WTC11 (cell line): ENCODE measurements around the gene ZNF574.

ENCODE experiments used
- ESRRA ChIP-seq: sonication (generic); formaldehyde crosslinking; IDR thresholded peaks from 2 replicates; pipeline ENCODE4 v1.8.1; 2022; ENCODE audit warnings: mild to moderate bottlenecking, missing genetic modification reagents, borderline replicate concordance
- KAT7 ChIP-seq: sonication (generic); formaldehyde crosslinking; IDR thresholded peaks from 2 replicates; pipeline ENCODE4 v1.8.1; 2023; ENCODE audit warnings: missing genetic modification reagents, mild to moderate bottlenecking, borderline replicate concordance
- TF ChIP-seq, protein P1 (sequence below): fragments of 200-600 bp; IDR thresholded peaks from 2 replicates; pipeline ENCODE4 v1.8.0; 2022; ENCODE audit warnings: antibody characterized with exemption
- TF ChIP-seq, protein P2 (sequence below): sonication (generic); formaldehyde crosslinking; IDR thresholded peaks from 2 replicates; pipeline ENCODE4 v1.8.0; 2022; ENCODE audit warnings: mild to moderate bottlenecking, missing genetic modification reagents

DNA sequence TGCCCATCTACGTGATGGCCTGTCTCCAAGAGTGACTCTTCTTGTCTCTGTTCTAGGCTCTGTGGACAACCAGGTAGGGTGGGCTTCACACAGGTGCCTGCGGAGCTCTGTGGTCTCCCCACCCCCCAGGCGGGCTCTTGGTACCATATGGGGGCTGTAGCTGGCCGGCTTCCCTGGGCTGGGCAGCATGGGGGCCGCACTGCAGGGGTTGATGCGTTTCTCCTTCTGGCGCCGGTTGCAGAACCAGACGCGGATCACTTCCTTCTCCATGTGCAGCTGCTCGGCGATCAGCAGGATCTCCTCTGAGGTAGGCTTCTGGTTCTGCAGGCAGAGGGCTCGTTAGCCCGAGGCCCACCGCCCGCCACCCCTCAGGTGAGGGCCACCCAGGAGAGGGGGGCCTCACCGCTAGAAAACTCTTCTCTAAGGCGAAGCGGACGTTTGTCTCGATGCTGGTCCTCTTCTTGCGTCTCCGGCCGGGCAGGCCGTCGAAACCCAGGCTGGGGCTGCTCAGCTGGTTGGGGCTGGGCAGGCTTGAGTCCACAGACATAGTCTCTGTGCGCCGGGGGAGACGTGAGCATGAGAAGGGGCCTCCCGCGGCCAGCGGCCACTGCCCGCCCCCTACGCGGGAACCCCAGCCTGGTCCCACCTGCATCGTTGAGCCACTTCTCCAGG, 19.3 kb downstream of the ZNF574 start:
- TF ChIP-seq, protein P1, sequence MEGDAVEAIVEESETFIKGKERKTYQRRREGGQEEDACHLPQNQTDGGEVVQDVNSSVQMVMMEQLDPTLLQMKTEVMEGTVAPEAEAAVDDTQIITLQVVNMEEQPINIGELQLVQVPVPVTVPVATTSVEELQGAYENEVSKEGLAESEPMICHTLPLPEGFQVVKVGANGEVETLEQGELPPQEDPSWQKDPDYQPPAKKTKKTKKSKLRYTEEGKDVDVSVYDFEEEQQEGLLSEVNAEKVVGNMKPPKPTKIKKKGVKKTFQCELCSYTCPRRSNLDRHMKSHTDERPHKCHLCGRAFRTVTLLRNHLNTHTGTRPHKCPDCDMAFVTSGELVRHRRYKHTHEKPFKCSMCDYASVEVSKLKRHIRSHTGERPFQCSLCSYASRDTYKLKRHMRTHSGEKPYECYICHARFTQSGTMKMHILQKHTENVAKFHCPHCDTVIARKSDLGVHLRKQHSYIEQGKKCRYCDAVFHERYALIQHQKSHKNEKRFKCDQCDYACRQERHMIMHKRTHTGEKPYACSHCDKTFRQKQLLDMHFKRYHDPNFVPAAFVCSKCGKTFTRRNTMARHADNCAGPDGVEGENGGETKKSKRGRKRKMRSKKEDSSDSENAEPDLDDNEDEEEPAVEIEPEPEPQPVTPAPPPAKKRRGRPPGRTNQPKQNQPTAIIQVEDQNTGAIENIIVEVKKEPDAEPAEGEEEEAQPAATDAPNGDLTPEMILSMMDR = no peak
- TF ChIP-seq ESRRA (CRISPR knock-in tag) = no peak
- no peak for TF ChIP-seq KAT7 (CRISPR knock-in tag)
- TF ChIP-seq, protein P2, sequence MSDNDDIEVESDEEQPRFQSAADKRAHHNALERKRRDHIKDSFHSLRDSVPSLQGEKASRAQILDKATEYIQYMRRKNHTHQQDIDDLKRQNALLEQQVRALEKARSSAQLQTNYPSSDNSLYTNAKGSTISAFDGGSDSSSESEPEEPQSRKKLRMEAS (CRISPR knock-in tag) = no peak
